ENCODE measurements around the gene MAD2L2.

MAD2L2 gene

DNA sequence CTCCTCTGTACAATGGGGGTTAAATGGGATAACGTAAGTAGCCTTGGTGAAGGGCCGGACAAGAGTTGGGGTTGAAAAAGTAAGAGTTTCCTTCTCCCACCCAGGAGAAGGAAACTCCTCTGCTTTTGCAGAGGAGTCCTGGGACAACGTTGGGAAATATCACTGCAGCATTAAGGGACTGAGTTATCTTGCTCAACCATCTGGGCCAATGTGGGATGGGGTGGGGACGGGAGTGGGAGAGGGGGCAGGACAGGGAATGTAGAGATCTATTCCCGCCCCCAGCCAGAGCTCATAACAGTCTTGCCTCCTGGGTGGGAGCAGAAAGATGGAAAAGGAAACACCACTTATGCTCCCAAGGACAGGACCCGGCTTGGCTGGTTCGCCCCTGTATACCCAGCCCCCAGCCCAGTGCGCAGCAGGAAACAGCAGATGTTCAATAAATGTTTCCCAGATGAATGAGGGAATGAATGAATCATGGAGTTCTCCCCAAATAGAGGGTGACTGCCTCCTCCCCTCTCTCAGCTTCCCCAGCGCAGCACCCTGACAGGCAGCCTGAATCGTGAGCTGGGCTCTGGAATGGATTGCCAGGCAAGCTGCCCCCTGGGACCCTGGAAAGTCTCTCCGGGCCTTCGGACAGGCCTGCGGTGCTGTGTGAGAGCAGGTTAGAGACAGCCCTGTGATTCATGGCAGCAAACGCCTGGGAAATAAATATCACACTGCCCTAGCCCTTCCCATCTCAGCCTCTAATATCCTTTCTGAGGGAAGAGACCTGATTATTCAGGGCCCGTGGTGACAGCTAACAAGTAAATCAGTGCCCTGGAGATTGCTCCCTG, 51.5 kb downstream of the MAD2L2 start:
- no peak for DNase-seq (ENCODE audit: low read depth)

DNA sequence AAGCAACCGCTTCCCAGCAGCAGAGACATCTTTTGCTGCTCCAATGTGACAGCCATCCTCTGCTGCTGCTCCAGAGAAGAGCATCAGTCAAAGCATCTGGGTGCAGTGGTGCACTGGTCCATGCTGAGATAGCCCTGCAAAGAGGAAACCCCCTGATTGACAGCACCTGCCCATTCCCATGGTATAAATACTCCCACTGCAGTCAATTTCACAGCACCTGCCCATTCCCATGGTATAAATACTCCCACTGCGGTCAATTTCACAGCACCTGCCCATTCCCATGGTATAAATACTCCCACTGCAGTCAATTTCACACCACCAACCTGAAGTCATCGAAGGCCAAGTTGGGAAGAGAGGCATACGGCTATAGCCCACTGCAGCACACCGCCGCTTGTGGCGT, 52.2 kb downstream of the MAD2L2 start:
- DNase-seq (ENCODE audit: low read depth), result no peak

DNA sequence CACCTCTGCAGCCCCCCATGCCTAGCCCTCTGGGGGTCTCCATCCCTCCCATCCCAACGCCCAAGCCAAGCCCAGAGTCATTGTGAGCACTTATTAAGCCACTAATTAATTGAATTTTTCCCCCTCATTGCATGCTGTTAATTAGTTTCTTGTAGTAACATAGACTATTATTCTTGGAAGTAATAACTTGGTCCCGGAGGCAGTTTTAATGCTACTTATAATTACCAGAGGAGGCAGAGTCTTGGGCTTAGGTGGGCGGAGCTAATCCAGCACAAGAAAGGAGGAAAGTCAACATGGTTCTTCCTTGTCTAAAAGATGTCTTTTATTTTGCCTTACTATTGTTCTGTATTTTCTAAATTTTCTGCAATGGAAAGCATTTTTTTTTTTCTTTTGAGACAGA, 54.4 kb downstream of the MAD2L2 start:
- DNase-seq (ENCODE audit: low read depth), result no peak
